Measurements from ENCODE around the gene RAB11B.
"Not testable (repeated sequence)": the region's sequence is repeated elsewhere in the genome, so short reads cannot be mapped to it uniquely, and the experiment has no call there.

The RAB11B gene

GRCh38 chr19:8423817-8424223, 33.7 kb downstream of the RAB11B start:
- peak; percentile 94 for DNase-seq (ENCODE audit: extremely low read depth, low read depth)
- TF ChIP-seq, protein P1, sequence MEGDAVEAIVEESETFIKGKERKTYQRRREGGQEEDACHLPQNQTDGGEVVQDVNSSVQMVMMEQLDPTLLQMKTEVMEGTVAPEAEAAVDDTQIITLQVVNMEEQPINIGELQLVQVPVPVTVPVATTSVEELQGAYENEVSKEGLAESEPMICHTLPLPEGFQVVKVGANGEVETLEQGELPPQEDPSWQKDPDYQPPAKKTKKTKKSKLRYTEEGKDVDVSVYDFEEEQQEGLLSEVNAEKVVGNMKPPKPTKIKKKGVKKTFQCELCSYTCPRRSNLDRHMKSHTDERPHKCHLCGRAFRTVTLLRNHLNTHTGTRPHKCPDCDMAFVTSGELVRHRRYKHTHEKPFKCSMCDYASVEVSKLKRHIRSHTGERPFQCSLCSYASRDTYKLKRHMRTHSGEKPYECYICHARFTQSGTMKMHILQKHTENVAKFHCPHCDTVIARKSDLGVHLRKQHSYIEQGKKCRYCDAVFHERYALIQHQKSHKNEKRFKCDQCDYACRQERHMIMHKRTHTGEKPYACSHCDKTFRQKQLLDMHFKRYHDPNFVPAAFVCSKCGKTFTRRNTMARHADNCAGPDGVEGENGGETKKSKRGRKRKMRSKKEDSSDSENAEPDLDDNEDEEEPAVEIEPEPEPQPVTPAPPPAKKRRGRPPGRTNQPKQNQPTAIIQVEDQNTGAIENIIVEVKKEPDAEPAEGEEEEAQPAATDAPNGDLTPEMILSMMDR (IDR thresholded peaks at IDR 0.05; ENCODE audit: low read depth, low read length), result no peak

DNA sequence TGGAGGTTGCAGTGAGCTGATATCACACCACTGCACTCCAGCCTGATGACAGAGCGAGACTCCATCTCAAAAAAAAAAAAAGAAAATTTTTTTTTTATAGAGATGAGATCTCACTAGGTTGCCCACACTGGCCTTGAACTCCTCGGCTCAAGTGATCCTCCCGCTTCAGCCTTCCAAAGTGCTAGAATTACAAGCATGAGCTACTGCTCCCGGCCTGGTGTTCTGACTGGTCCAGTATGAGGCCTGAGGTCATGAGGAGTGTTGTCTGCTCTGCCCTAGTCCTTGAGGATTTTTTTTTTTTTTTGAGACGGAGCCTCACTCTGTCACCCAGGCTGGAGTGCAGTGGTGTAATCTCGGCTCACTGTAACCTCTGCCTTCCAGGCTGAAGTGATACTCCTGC, 35.2 kb downstream of the RAB11B start:
- DNase-seq (ENCODE audit: extremely low read depth, low read depth), result not testable (repeated sequence)

DNA sequence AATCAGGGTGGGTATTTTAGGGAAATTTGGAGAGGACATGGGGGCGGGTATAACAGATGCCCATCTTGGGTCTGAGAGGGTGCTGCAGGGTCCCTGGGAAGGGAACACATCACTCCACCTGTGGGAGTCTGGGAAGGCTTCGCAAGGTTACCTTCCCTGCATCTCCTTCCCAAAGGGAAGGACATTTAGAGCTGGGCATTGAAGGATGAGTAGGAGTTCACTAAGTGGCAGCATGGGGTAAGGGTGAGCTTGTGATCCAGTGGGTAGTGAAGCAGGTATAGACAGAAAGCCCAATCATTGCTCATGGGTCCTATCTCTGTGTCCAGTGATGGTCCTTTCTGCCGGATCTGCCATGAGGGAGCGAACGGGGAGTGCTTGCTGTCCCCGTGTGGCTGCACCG, 36.1 kb downstream of the RAB11B start:
- DNase-seq (ENCODE audit: extremely low read depth, low read depth), result no peak
- TF ChIP-seq, protein P1 (IDR thresholded peaks at IDR 0.05; ENCODE audit: low read depth, low read length), result no peak

- TF ChIP-seq, protein P1 (IDR thresholded peaks at IDR 0.05; ENCODE audit: low read depth, low read length), result no peak
- DNase-seq (ENCODE audit: extremely low read depth, low read depth), result no peak
Measured at GRCh38 chr19:8429044-8429443, 38.9 kb downstream of the RAB11B start.

DNA sequence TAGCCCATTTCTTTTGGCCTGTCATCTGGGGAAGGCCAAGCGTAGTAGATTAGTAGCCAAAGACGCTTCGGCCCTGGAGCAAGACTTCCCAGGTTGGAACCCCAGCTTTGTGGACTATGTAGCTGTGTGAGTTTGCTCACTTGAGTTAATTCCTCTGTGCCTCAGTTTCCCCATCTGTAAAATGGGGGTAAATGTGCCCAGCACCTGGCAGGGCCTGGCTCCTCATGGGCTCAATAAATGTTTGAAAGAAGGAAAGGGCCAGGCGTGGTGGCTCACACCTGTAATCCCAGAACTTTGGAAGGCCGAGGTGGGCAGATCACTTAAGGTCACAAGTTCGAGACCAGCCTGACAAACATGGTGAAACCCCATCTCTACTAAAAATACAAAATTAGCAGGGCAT, 39.7 kb downstream of the RAB11B start:
- DNase-seq (ENCODE audit: extremely low read depth, low read depth), result no peak
- TF ChIP-seq, protein P1 (IDR thresholded peaks at IDR 0.05; ENCODE audit: low read depth, low read length), result no peak

DNA sequence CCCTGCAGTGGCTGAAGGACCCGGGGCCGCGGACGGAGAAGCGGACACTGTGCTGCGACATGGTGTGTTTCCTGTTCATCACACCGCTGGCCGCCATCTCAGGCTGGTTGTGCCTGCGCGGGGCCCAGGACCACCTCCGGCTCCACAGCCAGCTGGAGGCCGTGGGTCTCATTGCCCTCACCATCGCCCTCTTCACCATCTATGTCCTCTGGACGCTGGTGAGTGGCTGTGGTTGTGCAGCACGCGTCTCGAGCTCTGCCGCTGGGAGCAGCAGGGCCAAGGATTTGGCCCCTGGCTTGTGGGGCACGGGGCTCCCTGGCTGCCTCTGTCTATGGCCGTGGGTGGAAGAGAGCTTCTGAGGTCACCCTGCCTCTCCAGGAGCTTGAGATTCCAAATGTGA, 40.5 kb downstream of the RAB11B start:
- TF ChIP-seq, protein P1 (IDR thresholded peaks at IDR 0.05; ENCODE audit: low read depth, low read length), result no peak
- DNase-seq (ENCODE audit: extremely low read depth, low read depth), result no peak

- TF ChIP-seq, protein P1 (IDR thresholded peaks at IDR 0.05; ENCODE audit: low read depth, low read length), result no peak
- no peak for DNase-seq (ENCODE audit: extremely low read depth, low read depth)
Measured at GRCh38 chr19:8438236-8438635, 48.1 kb downstream of the RAB11B start.

DNA sequence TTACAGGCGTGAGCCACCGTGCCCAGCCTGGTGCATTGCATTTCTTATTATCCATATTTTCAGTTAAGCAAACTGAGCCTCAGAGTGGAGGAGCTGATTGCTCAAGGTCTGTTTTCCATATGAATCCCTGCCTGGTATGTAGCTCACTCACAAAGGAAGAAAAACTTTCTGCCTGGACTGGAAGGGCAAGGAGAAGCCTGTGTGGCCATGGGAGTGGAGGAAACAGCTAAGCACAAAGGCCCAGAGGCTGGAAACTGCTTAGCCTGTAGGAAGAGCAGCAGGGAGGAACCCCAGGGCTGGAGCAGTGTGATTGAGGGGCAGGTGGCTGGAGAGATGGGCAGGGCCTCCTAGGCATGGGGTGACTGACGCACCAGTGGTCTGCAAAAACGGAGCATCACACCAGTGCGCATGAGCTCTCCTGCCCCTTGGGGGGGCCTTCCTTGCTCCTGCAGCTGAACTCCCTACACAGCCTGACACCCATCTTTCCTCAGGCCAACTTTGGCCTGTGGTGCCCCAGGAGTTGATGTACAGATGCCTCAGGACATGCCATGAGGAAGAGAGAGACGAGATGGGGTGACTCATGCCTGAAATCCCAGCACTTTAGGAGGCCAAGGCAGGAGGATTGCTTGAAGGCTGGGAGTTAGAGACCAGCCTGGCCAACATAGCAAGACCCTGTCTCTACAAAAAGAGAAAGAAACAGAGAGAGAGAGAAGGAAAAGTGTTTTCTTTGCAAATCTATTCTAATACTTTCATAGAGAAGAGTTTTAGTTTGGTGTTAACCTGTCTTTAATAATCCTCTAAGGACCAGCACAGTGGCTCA, 51.8 kb downstream of the RAB11B start:
- no peak for DNase-seq (ENCODE audit: extremely low read depth, low read depth)
- TF ChIP-seq, protein P1 (IDR thresholded peaks at IDR 0.05; ENCODE audit: low read depth, low read length), result no peak

DNA sequence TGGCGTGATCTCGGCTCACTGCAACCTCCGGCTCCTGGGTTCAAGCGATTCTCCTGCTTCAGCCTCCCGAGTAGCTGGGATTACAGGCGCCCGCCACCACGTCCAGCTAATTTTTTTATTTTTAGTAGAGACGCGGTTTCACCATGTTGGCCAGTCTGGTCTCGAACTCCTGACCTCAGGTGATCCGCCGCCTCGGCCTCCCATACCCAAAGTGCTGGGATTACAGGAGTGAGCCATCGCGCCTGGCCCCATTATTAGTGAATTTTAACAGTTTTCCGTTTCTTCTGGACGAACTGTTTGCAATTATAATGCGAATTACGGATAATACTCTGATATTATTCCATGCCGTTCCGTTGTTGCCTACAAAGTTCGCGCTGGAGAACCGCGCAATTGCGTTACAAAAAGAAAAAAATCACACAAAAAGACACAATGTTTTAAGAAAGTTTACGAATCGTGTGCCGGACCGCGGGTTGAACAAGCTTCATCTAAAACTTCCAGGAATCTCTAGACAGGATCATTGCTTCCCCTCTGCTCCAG, 54.0 kb downstream of the RAB11B start:
- DNase-seq (ENCODE audit: extremely low read depth, low read depth), result not testable (repeated sequence)
